Calu3 (cell line): ENCODE measurements around the gene IGF2BP2. TPM values are rescaled to one million over a fixed set of nuclear protein-coding genes. Genes with fewer than 3 reads are reported as not detected.
"Not testable (repeated sequence)": the region's sequence is repeated elsewhere in the genome, so short reads cannot be mapped to it uniquely, and the experiment has no call there.

Source experiments
- BruUV-seq: library from RNA; stranded (reverse); fragments of 400-500 nt; replicated peaks from 2 replicates; lab custom pipeline; 2021; lab: Mats Ljungman, UMichigan
- CTCF ChIA-PET: fragments of 300-600 bp; sonication (Branson Sonifier 250); formaldehyde crosslinking; loops from one replicate; lab custom pipeline; 2022; ENCODE audit warnings: antibody characterized with exemption; lab: Charles Lee
- DNase-seq: peaks from one replicate; pipeline ENCODE4 v3.0.0; 2022
- H3K27ac Mint-ChIP-seq: one replicate; pipeline ENCODE4 v1.8.0; 2022; ENCODE audit warnings: mixed read lengths; ENCODE audit not compliant: unreplicated experiment
- H3K27me3 Mint-ChIP-seq: one replicate; pipeline ENCODE4 v1.8.0; 2022; ENCODE audit warnings: mixed read lengths; ENCODE audit not compliant: unreplicated experiment
- H3K36me3 Mint-ChIP-seq: one replicate; pipeline ENCODE4 v1.8.0; 2022; ENCODE audit warnings: mild to moderate bottlenecking, moderate library complexity, mixed read lengths; ENCODE audit not compliant: insufficient read depth, unreplicated experiment
- H3K4me1 Mint-ChIP-seq: one replicate; pipeline ENCODE4 v1.8.0; 2022; ENCODE audit warnings: mild to moderate bottlenecking, low read depth, mixed read lengths; ENCODE audit not compliant: unreplicated experiment
- H3K4me3 Mint-ChIP-seq: one replicate; pipeline ENCODE4 v1.8.0; 2022; ENCODE audit warnings: mild to moderate bottlenecking, low read depth, moderate library complexity, mixed read lengths; ENCODE audit not compliant: unreplicated experiment
- H3K9me3 Mint-ChIP-seq: one replicate; pipeline ENCODE4 v1.8.0; 2022; ENCODE audit warnings: low read depth, mixed read lengths; ENCODE audit not compliant: unreplicated experiment
- intact Hi-C: fragments of 100-400 bp; cut with micrococcal nuclease; formaldehyde crosslinking; loops from one replicate; pipeline ENCODE4 v1.10.0; 2022; ENCODE audit not compliant: unreplicated experiment
- total RNA-seq: library from RNA; stranded (reverse); gene quantifications from 2 replicates; pipeline ENCODE4 v1.2.3, GENCODE V29; 2022
- TF ChIP-seq, protein P1 (sequence below): fragments of 200-600 bp; IDR thresholded peaks from one replicate; pipeline ENCODE4 v1.8.0; 2022; ENCODE audit warnings: antibody characterized with exemption; ENCODE audit not compliant: unreplicated experiment

IGF2BP2 gene
- total RNA-seq, 1 experiment from 2014 or later, result 156 TPM

GRCh38 chr3:185667574-185667973 is 157.3 kb downstream of the IGF2BP2 start:
- no peaks in the 10 kb centered on the region for H3K4me1 Mint-ChIP-seq
- TF ChIP-seq, protein P1, sequence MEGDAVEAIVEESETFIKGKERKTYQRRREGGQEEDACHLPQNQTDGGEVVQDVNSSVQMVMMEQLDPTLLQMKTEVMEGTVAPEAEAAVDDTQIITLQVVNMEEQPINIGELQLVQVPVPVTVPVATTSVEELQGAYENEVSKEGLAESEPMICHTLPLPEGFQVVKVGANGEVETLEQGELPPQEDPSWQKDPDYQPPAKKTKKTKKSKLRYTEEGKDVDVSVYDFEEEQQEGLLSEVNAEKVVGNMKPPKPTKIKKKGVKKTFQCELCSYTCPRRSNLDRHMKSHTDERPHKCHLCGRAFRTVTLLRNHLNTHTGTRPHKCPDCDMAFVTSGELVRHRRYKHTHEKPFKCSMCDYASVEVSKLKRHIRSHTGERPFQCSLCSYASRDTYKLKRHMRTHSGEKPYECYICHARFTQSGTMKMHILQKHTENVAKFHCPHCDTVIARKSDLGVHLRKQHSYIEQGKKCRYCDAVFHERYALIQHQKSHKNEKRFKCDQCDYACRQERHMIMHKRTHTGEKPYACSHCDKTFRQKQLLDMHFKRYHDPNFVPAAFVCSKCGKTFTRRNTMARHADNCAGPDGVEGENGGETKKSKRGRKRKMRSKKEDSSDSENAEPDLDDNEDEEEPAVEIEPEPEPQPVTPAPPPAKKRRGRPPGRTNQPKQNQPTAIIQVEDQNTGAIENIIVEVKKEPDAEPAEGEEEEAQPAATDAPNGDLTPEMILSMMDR, result no peak
- DNase-seq, result no peak
- CTCF ChIA-PET, result no interaction called here
- H3K36me3 Mint-ChIP-seq, result peaks cover 46% of the 10 kb centered on the region
- intact Hi-C loops, result no loop called here
- H3K9me3 Mint-ChIP-seq, result no peaks in the 10 kb centered on the region
- no peak overlapping the region for H3K27ac Mint-ChIP-seq
- no TSS peak for BruUV-seq
- no peak overlapping the region for H3K4me3 Mint-ChIP-seq
- H3K27me3 Mint-ChIP-seq, result no peaks in the 10 kb centered on the region

GRCh38 chr3:185663929-185664328 is 160.9 kb downstream of the IGF2BP2 start:
- Mint-ChIP-seq H3K36me3 (peaks cover 41% of the 10 kb centered on the region), H3K27ac (no peak overlapping the region), H3K4me3 (no peak overlapping the region), H3K9me3 (no peaks in the 10 kb centered on the region), H3K27me3 (no peaks in the 10 kb centered on the region), H3K4me1 (peaks cover 2% of the 10 kb centered on the region)
- CTCF ChIA-PET, result interaction anchor here (0.7 kb wide), 1 partner anchor 13 kb away, joined by 4 read pairs; no protein-coding TSS in a partner anchor
- intact Hi-C loops, result loop anchor here (5.0 kb wide), 2 partner anchors 103 to 263 kb away; no protein-coding TSS in a partner anchor
- BruUV-seq, result no TSS peak
- DNase-seq, result no peak
- TF ChIP-seq, protein P1, result no peak

GRCh38 chr3:185661772-185662171 is 163.1 kb downstream of the IGF2BP2 start:
- DNase-seq, result no peak
- TF ChIP-seq, protein P1, result no peak
- BruUV-seq, result no TSS peak
- Mint-ChIP-seq H3K36me3 (peaks cover 43% of the 10 kb centered on the region), H3K4me1 (peaks cover 12% of the 10 kb centered on the region), H3K9me3 (no peaks in the 10 kb centered on the region), H3K4me3 (no peak overlapping the region), H3K27ac (peak overlapping the region; percentile 2), H3K27me3 (no peaks in the 10 kb centered on the region)
- CTCF ChIA-PET, result interaction anchor here (0.6 to 3.7 kb wide), 3 partner anchors 9 to 111 kb away, joined by 3 to 22 read pairs (median 8); no protein-coding TSS in a partner anchor
- intact Hi-C loops, result loop anchor here (5.0 kb wide), 2 partner anchors 106 to 266 kb away; no protein-coding TSS in a partner anchor

DNA sequence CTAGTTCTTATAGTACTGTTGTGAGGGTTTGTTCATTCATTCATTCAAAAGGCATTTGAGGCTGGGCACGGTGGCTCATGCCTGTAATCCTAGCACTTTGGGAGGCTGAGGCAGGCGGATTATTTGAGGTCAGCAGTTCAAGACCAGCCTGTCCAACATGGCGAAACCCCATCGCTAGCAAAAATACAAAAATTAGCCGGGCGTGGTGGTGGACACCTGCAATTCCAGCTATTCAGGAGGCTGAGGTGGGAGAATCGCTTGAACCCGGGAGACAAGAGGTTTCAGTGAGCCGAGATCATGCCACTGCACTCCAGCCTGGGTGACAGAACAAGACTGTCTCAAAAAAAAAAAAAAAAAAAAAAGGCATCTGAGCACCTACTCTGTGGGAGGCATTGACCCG is 163.5 kb downstream of the IGF2BP2 start:
- not testable (repeated sequence) for DNase-seq, H3K27me3 Mint-ChIP-seq, H3K4me3 Mint-ChIP-seq, BruUV-seq, H3K9me3 Mint-ChIP-seq
- Mint-ChIP-seq H3K4me1 (peaks cover 12% of the 10 kb centered on the region), H3K27ac (peak overlapping the region; percentile 2), H3K36me3 (peaks cover 48% of the 10 kb centered on the region)
- intact Hi-C loops, result loop anchor here (5.0 kb wide), 2 partner anchors 106 to 266 kb away; no protein-coding TSS in a partner anchor
- CTCF ChIA-PET, result interaction anchor here (0.6 to 3.7 kb wide), 11 partner anchors 10 to 282 kb away, joined by 3 to 30 read pairs (median 9); no protein-coding TSS in a partner anchor
